GM21737 (cell line): Measurements from ENCODE around the gene NDUFS2.

Experiments used
- ATAC-seq: cut with Tn5 transposase; IDR thresholded peaks from one replicate; pipeline ENCODE4 v1.9.1; 2021; ENCODE audit warnings: mild to moderate bottlenecking, moderate library complexity; ENCODE audit not compliant: unreplicated experiment

NDUFS2 gene

DNA sequence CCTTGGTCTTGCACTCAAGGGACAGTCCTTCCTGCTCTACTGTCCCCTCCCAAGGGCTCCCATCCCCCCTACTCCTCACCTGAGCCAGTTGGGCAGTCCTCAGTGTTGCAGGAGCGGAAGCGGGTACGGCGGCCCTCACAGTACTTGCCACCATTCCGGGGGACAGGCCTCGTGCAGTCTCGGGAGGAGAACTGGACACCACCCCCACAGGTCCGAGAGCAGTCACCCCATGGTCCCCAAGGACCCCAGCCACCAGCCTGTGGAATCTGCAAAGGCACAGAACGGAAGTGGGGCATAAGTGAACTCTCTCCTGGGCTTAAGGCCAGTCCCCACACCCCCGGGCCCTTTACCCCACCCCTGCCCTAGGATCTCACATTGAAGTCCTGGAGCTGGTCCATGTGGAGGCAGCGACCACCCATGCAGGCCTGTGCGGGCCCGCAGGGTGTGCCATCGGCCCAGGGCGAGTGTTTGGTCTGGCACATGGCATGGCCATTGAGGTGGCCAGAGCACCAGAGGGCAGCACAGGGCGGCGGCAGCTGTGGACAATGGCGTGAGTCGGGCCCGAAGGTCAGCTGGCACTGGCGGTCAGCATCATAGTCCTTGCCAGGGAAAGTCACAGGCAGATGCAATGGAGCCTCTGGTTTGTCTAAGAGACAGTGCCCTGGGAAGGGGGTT is 8.5 kb upstream of the NDUFS2 start:
- no peak for ATAC-seq

- no peak for ATAC-seq
Observed at GRCh38 chr1:161195171-161195570, 7.0 kb upstream of the NDUFS2 start.

DNA sequence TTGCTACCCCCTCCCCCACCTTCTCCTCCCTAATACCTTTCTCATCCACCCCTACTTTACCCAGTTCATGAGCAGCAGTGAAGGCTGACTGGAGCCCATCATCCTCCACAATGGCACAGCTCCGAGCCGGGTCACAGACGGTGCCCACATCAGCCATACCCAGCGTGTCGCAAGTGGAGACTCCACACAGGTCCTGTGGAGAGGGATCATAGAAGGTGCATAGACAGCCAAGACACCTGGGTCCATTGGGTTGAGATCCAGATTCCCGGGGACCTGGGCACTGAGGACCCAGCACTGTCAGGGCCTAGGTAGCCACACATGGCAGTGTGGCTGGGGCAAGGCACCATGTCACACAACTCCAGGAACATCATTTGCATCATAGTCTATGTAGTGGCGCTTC is 6.1 kb upstream of the NDUFS2 start:
- ATAC-seq: no peak

GRCh38 chr1:161196521-161197451 is 5.4 kb upstream of the NDUFS2 start:
- no peak for ATAC-seq

GRCh38 chr1:161197560-161198193 is 4.5 kb upstream of the NDUFS2 start:
- no peak for ATAC-seq

GRCh38 chr1:161198194-161198896 is 3.8 kb upstream of the NDUFS2 start:
- ATAC-seq: no peak

DNA sequence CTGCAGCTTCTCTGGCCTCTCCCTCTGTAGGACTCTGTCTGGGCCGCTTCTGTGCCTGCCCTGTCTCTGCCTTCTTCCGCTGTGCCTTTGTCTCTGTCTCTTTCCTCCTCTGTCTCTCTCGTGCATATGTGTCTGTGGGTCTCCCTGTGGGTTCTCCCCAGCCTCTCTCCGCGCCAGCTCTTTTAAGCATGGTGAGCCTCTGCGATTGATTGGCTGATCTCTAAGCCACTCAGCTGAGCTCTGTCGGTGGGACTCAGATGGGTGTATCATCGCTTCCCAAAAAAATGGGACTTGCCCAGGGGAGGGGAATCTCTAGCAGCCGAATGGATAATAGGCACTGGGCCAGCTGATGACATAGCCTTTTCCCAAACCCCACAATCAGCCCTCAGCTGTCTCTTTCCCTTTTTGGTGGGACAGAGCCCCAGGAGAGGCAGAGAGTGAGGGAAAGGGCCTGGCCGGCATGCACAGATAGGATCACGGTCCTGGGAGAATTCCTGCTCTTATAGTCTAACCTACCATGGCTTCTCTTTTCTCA is 3.2 kb upstream of the NDUFS2 start, which contains the start of gene ADAMTS4:
Gene ADAMTS4, minus strand, starts transcription at position 158 of the 535 bp plus-strand sequence. CDS start 427 bp downstream, outside the sequence.
- no peak for ATAC-seq

DNA sequence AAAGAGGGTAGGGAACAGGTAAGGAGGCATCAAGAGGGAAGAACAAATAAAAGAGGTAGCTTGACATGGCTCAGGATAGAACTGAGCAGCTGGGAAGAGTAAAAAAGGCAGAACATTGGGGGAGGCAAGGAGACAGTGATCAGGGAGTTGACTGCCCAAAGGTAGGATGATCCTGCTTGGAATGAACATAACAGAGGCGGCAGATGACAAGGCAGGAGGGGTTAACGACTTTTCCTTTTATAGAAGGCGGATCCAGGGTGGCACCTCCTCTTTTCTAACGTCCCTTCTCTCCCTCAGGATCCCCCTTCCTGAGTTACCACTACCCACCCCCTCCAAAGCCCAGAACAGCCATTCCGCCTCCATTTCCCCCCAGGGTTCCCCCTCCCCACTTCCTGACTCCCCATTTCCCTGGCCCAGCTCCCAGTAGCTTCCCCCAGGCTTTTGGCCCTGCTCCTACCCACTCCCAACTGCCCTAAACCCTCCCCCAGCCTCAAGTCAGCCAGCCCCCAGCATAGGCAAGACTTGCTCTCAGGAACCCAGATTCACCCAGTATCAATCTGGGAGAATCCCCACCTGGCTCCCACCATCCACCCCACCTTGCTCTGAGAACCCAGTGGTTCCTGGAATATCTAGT is 2.5 kb upstream of the NDUFS2 start:
- ATAC-seq: no peak

DNA sequence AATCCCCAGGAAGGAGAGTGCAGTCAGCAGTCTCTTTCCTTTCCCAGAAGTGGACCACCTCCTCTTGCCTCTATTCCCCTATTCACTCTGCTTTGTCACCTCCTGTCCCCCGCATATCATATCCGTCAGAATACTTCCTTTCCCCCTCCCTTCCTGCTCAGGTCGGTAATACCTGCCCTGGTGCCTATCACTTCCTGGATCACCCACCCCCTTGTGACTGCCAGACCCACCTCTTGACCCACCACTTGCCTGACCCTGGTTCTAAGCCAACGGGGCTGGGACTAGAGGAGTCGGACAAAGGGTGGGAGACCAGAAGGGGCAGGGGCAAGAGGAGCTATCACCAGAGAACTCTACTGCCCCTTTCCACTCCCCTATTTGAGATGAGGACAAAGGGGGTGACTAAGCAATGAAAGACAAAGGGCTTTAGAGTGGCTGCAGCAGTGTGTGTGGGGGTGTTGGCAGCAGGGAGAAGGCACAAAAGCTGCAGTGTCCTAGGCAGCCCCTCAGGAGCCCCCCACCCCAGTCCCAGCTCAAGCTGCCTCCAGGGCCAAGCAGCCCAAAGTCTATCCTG is 1.7 kb upstream of the NDUFS2 start:
- ATAC-seq: no peak

GRCh38 chr1:161200992-161201835 is 953 bp upstream of the NDUFS2 start:
- ATAC-seq: no peak

- no peak for ATAC-seq
Observed at GRCh38 chr1:161206411-161207140, 4.4 kb downstream of the NDUFS2 start.

- ATAC-seq: no peak
Observed at GRCh38 chr1:161207173-161207572, 5.0 kb downstream of the NDUFS2 start.

- peak; percentile 63 for ATAC-seq
Observed at GRCh38 chr1:161209790-161210409, 7.7 kb downstream of the NDUFS2 start.

- no peak for ATAC-seq
Observed at GRCh38 chr1:161214369-161214768, 12.2 kb downstream of the NDUFS2 start.

DNA sequence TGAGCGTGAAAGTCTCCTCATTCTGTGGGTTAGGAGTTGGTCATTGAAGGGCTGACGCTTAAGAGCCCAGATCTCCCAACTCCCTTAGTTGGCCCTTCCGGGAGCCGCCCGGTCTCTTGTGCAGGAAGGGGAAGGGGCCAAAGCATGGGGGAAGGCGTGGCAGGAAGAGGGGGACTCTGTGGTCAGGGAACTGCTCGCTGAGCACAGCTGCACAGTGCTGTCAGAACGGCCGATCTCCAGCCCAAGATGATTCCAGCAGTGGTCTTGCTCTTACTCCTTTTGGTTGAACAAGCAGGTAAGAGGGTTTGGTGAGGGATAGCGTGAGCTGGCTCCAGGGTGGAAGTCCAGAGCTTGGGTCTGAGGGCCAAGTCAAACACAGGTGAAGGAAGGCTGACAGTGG is 12.9 kb downstream of the NDUFS2 start, which contains the start of gene FCER1G:
Gene FCER1G, plus strand, starts transcription at position 220 of the 400 bp plus-strand sequence. Its CDS starts 27 bp downstream, at position 247.
- ATAC-seq: no peak

DNA sequence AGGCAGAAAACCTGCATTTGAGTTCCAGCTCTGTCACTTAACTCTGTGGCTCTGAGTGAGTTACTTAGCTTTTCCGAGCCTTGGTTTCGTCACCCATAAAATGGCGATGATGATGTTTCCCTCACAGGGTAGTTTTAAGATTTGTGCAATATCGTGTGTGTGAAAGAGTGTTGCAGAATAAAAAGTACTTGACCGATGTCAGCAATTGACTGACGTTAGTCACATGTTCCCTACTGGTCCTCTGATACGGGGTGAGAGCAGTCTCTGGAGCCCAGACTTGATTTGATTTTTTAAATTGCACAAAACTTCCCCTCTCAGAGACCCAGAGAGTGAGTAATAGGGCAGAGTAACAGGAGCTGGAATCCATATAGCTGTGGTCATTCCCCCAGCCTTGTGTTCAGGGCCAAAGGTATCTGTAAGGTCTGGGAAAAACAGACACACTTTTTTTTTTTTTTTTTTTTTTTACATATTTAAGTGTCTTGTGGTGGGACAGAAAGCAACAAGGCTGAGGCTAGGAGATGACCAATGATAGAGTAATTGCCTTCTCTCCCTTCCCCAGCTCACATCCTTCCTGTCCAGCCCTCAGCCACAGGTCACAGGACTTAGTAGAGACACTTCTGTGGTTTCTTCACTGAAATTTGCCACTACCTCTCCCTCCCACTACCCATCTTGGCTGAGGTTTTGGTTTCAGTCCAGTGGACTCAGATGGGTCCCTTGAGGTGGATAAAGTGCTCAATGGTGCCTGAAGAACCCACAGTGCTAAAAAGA is 15.0 kb downstream of the NDUFS2 start:
- peak; percentile 73 for ATAC-seq

GRCh38 chr1:161217831-161218230 is 15.7 kb downstream of the NDUFS2 start:
- peak; percentile 4 for ATAC-seq
